Stimulated activated CD4-positive, alpha-beta T cell treated with anti-CD3 and anti-CD28 coated beads, TNF-alpha, amount 100 ng/mL, for 4 hours (primary cell): Measurements from ENCODE around the gene MAN1B1.
"Not testable (repeated sequence)": the region's sequence is repeated elsewhere in the genome, so short reads cannot be mapped to it uniquely, and the experiment has no call there.

Source experiments
- DNase-seq, 3 experiments: peaks; one replicate each; pipeline ENCODE4 v3.0.0-alpha.2; 2020; ENCODE audit warnings: low read depth in 3 of 3

Gene MAN1B1

GRCh38 chr9:137052998-137053943 is 33.5 kb upstream of the MAN1B1 start:
- no peak for DNase-seq

- peak in 1 of 3 experiments; percentile 34 for DNase-seq
Measured at GRCh38 chr9:137053944-137054931, 32.5 kb upstream of the MAN1B1 start, which contains the start of gene ENTPD2. ENTPD2 (minus strand) TSS chr9:137054061; CDS start chr9:137053997, 64 bp downstream.

- no peak for DNase-seq
Measured at GRCh38 chr9:137054932-137055384, 31.8 kb upstream of the MAN1B1 start.

DNA sequence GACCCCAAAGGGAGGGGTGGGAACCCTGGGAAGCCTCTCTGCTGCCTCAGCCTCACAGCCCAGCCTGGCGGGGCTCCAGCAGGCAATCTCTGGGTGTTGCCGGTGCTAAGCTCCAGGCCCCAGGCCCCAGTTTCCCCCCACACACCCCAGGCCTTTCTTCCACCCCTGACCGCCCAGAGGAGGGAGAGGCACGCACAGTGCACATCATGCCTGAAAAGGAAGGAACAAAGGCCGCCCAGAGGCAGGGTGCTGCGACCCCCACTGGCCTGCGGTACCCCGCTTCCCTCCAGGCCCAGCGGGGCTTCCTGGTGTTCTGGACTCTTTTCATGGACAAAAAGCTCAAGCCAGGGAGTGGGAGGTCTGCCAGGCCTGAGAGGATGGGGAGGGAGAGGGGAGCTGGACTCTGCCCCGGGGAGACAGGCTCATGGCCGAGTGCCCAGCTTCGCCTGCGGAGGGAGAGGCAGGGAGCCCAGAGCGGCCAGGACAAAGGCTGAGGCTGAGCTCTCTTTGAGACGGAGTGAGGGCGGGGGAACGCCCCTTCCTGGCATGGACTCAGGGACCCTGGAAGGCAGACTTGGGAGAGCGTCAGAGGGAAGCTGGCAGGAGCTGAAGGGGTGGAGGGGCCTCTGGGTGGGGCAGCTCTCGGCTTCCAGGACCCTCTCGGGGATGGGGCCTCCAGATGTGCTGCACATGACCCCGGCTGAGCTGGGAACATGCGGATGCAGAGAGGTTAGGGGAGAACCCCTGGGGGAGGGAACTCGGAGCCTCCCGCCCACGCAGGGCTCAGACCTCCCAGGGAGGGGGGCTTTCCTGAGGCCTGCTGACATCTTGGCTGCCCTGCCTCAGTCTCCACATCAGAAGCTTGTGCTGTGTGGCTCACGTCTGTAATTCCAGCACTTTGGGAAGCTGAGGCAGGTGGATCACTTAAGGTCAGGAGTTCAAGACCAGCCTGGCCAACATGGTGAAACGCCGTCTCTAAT is 31.1 kb upstream of the MAN1B1 start:
- no peak for DNase-seq

DNA sequence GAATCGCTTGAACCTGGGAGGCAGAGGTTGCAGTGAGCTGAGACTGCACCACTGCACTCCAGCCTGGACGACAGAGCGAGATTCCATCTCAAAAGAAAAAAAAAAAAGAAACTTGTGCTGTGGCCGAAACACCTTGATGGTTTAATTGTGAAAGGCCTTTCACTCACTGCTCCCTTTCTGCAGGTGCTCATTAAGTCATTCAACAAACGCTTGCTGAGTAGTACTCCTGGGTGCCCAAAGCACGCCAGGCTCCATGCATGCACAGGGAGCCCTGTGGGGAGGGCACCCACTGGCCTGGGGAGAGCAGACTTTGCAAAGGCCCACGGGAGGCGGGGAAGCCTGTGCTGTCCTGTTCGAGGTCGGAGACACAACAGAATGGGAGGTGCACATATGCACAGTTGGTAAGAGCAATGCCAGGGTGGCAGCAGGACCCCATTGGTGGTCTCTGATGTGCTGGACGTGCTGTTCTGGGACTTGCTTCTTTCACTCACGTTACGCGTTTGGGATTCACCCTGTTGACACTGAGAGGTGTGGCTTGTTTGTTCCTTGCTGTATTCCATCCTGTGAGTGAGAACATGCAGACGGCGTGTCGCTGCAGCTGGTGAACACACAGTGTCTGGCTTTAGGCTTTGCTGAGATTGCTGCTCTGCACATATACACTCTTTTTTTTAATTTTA is 29.9 kb upstream of the MAN1B1 start:
- DNase-seq, result no peak

DNA sequence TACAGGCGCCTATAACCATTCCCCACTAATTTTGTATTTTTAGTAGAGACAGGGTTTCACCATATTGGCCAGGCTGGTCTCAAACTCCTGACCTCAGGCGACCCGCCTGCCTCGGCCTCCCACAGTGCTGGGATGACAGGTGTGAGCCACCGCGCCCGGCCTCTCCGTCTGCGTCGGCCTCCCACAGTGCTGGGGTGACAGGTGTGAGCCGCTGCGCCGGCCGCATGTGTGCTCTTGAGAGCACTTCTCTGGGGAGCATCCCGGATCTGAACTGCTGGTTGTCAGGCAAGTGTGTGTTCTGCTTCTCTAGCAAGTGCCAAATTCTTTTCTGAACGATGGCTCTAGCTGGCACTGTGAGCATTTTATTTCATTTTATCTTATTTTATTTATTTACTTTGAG is 29.2 kb upstream of the MAN1B1 start:
- DNase-seq, result no peak

DNA sequence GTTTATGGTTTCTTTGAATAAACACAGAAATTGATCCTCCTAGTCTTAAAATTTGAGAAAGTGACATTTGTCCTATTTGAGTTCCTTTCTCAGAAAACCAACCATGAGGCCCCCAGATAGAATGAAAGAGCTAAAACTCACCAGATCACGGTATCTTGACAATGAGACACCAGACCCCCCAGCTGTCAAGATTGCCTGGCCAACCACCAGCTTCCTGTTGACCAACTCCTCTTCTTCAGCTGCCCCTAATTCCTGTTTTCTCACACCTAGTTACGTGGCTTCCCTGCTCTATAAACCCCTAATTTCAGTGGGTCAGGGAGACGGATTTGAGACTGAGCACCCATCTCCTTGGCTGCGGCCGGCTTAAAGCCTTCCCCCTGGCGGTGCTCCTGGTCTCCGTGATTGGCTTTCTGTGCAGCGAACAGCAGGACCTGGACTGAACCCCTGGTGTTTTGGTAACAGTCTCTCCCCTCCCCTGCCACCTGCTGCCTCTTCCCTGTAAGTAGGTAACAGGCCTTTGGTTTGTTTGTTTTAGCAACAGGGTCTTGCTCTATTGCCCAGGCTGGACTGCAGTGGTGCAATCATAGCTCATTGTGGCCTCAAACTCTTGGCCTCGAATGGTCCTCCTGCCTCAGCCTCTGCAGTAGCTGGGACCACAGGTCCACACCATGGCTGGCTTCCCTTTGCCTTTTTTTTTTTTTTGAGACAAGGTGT is 28.1 kb upstream of the MAN1B1 start:
- no peak for DNase-seq

GRCh38 chr9:137062384-137062783 is 24.4 kb upstream of the MAN1B1 start:
- DNase-seq, result no peak

- DNase-seq, result not testable (repeated sequence)
Measured at GRCh38 chr9:137062798-137063197, 24.0 kb upstream of the MAN1B1 start.

- DNase-seq, result no peak
Measured at GRCh38 chr9:137063311-137064026, 23.3 kb upstream of the MAN1B1 start.

DNA sequence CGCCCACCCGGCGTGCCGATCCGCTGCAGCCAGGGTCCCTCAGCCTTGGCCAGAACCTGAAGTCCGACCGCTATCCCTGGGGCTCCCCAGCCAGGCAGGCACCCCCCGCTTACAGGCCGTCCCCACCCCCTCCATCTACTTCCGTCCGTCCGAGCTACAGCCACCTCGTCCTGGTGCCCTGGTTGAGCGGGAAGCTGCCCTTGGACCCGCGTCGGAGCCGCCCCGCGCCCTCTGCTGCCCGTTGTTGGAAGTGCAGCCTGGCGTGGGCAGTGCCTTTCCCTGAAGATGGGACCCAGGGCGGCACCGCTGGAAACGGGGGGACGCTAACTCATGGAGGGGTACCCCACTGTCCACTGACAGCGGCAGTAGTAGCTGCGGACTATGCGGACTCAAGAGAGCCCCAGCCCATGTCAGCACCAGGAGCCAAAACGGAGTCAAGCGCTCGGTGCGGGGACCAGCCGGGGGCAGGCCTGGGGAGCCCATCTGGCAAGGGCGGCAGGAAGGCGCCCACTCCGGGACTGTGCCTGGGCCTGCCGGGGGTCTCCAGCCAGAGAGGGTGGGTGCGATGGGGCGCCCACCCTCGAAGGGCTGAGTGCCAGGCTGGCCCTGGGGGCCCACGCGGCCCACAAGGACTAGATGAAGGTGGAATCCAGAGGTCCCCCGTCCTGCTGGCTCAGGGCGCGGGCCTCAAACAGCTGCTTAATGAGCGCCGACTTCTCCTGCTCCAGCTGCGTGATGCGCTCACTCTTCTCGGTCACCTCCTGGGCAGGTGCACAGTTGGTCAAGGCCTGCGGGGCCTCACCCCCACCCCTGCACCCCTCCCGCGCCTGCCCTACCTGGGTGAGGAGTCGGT is 22.5 kb upstream of the MAN1B1 start:
- DNase-seq, result peak in 1 of 3 experiments; percentile 53

- DNase-seq, result no peak
Measured at GRCh38 chr9:137064880-137065164, 22.0 kb upstream of the MAN1B1 start.

- no peak for DNase-seq
Measured at GRCh38 chr9:137065336-137065967, 21.3 kb upstream of the MAN1B1 start.

DNA sequence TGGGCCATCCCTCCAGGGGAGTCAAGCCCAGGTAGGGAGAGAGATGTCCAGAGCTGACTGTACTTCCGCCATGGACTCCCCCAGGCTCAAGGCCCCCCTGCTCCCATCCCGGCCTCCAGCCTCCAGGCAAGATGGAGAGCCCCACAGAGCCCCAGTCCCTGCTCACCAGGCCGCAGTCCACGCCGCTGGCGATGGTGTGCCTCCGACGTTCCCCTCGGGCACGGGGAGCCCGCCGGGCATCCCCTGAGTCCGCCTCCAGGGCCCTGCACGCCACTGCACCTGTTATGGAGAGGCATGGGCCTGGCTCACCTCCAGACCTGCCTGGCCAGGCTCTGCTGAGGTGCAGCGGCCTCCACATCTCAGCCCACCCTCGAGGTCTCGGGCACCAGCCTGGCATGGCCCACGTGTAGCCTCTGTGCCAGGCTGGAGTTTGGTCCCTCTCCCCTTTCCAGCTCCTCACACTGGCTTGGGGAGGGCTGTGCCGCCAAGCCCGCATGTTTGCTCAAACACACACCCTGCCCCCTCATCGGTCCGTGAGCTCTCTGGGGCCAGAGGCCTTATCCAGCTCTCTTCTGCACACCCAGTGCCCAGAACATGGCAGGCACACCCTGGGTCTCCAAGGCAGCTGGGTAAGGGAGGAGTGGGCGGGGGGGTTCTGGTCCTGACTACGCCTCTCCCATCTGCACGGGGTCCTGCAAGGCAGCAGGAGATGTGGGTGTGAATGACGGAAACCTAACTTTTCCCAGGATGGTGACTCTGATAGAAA is 20.5 kb upstream of the MAN1B1 start:
- DNase-seq, result no peak

GRCh38 chr9:137067860-137068538 is 18.8 kb upstream of the MAN1B1 start:
- peak; percentile 67 to 79 (median 75) for DNase-seq
